Measurements from ENCODE around the gene KIFC3.
"Not testable (repeated sequence)": the region's sequence is repeated elsewhere in the genome, so short reads cannot be mapped to it uniquely, and the experiment has no call there.

The KIFC3 gene

DNA sequence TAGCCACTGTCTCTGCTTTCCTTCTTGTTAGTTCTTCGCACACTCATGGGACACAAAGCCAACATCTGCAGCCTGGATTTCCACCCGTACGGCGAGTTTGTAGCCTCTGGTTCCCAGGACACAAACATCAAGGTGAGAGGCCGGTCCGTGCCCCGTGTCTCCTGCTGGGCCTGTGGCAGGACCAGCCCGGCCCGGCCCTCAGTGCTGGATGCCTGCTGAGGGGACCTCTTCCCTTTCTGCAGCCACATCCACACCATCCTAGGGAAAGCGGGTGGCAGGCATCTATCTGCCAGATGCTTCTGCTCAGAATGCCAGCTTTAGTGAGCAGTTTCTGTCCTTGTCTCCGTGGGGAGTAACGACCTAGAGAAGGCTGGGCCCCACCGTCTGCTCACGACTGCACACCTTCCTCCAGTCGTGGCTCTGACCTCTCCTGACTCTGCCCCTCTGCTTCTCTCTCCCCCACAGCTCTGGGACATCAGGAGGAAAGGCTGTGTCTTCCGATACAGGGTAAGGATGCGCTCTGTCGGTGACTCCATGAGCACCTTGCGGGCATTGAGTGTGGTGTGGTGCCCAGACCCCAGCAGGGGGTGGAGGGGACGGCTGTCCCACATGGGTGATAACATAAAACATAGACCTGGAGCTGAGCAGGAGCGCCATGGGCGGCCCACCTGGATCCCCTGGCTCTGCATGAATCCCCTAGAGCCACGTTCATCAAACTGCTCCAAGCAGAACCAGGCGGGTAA lies 51.3 kb downstream of the KIFC3 start:
- no peak for DNase-seq

DNA sequence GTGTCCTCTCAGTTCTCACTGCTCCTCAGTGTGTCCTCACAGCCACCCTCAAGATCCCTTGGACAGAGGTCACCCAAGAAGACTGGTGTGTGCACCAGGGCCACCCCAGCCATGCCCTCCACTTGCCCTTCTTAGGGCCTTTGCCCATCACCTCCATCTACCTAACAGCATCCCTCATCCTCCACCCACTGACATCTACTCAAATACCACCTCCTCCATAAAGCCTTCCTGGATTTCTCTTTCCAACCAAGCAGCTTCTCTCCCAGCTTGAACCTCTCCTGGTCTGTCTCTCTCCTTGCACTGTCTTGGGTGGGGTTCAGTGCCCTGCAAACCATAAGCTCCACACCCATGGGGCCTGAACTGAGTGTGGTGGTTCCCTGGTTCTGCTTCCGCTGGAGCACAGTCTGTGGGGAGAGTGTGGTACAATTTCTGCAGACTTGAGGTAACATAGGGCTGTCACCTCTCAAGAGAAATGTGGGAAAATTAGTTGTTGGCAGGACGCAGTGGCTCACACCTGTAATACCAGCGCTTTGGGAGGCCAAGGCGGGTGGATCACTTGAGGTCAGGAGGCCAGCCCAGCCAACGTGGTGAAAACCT lies 52.3 kb downstream of the KIFC3 start:
- DNase-seq: no peak

DNA sequence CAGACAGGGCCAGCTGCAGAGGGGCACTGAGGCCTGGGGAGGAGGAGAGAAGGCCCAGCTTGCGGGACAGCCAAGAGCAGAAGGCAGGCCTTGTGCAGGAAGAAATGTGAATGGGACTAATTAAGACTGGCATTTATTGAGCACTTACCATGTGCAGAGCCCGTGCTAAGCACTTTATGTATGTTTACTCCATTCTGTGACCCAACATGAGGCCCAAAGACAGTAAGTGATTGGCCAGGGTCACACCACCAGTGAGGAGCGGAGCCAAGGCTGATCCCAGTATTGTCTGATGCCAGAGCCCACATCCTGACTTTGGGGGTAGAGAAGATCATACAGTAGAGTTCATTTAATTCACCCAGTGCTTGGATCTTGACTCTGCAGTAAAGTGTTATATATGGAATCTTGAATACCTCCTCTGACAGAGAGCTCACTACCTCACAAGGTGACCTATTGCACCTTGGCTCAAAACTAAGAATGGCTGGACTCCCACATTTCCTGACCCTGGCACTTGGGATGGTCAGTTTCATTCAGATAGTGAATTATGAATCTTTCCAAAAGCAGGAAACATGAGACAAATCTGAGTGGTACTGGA lies 53.1 kb downstream of the KIFC3 start:
- DNase-seq: no peak

DNA sequence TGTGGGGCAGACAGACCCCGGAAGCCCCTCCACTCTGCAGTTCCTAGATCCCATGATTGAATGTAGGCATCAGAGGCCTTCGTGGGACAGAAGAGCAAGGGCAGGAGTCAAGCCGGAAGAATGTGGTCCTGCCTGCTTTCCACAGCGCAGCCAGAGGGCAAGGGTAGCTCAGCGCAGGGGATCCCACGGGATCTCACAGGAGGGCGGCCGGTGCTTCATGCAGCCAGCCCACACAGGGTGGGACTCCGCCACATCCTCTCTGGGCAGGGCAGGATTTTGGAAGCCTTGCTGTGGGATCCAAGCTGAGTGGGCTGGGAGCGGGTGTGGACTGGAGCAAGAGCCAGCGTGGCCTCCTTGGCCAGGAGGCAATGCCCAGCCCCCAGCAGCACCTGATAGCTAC lies 53.7 kb downstream of the KIFC3 start:
- DNase-seq: no peak

DNA sequence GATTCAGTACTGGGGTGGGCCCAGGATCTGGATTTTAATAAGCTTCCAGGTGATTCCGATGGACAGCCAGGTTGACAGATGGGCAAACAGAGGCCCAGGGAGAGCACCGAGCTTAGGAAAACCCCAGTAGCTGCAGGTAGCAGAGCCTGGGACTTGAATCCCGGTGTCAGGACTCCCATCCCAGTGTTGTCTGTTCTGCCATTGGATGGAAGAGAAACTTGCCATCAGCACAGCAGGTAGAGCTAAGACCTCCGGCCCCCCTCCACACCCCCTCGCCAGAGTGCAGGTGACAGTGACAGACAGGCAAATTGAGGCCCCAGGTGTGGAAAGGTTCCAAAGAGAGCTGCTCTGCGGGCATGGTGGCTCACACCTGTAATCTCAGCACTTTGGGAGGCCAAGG lies 54.3 kb downstream of the KIFC3 start:
- DNase-seq: no peak

DNA sequence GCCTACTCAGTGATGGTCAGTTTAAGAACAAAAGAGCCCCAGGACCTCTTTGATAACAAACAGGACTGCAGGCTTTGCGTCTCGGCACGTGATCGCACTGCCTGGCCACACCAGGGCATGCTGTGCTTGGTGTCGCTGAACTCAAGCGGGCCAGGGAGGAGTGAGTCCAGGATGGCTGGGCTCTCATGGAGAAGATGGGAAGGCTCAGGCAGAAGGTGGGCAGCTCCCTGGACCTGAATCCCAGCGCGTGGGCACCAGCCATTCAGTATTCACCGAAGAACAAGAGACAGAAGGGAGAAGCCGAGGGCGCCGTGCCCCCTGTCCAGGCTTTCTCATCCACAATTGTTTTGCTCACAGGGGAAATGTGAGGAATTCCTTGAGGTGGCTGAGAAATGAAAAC lies 54.8 kb downstream of the KIFC3 start:
- no peak for DNase-seq

DNA sequence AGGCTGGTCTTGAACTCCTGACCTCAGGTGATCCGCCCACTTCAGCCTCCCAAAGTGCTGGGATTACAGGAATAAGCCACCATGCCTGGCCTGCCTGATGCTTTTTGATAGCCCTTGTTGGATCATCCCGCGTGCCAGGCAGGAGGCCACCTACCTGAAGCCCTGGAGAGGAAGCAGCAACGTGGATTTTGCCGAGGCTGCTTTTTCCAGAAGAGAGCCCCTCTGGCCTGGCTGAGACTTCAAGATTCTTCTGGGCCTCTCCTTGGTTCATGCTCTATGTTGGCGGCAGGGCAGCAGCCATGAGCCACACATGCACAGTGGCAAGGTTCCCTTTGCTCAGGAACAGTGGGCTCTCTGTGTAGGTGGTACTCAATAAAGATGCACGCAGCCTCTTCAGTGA lies 55.2 kb downstream of the KIFC3 start:
- DNase-seq: no peak

DNA sequence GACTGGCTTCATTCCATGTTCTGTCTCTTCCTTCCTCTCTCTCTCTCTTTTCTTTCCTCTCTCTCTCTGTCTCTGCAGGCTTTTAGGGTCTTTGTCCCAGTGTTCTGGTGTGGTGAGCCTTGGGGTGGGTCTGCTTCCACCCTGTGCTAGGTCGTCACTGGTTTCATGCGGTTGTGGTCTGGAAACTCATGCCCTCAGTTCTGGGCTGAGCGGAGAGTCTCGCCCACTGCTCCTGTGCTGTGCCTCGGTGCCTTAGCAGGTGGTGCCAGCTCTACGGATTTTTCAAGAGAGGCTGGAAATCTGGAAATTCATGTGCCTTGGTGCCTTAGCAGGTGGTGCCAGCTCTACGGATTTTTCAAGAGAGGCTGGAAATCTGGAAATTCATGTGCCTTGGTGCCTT lies 56.0 kb downstream of the KIFC3 start:
- DNase-seq: not testable (repeated sequence)

DNA sequence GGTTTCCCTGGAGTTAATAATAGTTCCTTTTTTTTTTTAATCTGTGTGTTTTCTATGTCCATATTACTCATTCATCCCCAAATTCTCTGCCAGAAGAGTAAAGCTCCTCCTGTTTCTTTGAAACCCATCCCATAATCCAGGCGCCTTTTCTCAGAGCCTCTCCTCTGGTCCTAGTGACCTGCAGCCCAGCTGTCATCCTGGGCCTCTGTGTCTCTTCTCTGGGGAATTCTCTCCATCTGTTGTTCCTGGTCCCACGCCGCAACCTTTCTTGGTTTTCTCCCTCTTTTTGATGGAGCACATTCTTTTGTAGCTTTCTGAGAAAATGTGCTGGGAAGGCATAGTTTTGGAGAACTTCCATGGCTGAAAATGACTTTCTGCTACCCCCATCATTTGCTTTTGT lies 56.5 kb downstream of the KIFC3 start:
- no peak for DNase-seq

DNA sequence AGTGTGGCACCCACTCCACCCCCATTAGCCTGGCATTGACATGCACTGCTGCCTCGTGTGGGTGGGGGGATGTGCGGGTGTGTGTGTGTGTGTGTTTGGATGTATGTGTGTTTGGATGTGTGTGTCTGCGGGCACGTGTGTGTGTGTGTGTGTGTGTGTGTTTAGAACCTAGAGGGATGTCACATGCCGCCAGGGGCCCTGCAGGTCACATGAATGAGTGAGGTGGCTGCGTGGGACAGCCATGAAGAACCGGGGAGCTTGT lies 57.7 kb downstream of the KIFC3 start:
- DNase-seq: no peak

DNA sequence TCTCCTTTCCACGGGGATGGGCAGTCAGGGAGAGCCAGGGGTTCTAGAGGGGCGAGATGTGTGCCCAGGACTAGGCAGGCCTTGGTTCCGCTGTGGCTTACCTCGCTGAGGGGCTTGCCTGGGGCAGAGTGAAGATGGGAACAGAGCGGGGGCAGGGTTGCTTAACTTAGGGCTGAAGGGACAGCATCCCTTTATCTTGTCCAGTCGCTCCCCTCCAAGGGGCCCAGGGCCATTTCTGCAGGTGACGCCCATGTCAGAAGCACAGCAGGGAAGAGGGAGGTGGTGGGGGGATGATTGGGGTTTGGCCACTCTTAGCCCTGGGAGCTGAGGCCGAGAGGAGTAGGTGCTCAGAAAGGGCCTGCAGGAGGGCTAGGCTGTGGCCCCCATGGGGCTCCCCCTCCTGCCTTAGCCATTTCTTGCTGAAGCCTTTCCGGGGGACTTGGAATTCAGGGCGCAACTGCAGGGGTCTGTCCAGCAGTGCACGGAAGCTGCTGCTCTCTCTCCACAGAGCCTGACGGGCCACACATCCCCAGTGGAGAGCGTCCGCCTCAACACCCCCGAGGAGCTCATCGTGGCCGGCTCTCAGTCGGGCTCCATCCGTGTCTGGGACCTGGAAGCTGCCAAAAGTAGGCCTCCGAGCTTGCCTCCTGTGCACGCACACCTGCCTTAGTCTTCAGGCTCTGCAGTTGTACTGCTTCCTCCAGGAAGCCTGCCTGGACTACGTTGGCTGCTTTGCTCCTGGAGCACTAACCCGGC lies 58.2 kb downstream of the KIFC3 start:
- DNase-seq: no peak

DNA sequence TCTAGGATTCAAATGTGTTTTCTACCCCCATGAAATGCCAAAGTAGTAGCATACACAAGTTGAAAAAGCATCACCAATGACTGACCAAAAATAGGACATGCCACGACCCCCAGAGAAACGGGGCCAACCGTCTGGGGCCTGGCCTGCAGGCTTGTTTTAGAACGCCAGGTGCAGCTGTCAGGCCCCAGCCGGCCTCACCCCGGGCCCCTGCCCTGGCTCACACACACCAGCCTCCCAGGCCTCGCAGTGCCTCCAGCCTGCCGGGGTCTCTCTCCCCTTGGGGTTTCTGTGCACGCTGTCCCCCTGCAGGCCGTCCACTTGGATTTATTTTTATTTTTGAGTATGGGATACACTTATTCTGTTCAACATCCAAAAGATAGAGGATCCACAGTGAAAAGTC lies 58.8 kb downstream of the KIFC3 start:
- DNase-seq: no peak

DNA sequence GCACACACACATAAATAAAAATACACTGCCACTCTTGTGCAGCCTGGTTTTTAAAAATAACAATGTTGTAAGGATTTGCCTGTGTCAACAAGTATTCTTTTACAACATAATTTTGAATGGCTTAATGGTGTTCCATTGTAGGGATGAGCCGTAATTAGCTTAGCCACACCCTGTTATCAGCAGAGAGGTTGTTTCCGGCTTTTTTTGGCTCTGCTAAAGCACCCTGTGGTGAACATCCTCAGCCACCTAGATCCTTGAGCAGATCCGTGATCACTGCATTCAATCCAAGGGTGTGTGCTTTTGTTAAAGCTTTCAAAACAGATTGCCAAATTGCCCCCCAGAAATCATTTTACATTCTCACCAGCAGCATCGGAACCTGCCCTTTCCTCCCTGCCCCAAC lies 59.7 kb downstream of the KIFC3 start:
- no peak for DNase-seq

DNA sequence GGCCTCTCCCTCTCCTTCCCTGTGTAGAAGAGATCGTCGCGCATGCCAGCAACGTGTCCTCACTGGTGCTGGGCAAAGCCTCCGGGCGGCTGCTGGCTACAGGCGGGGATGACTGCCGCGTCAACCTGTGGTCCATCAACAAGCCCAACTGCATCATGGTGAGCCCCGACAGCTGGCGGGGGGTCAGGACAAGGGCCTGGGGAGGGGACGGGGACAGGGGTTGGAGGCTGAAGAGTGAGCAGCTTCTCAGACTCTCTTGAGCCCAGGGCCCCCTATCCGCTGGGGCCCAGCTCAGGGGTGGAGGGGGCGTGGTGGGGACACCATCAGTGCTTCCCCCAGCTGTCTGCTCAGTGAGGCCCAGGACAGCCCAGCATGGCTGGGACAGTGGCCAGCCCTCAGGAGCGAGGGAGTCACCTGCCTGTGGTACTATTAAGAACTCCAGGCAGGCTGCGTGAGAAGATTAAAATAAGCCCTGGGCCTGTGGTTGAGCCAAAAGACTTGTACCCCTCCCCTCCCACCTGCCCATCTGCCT lies 60.6 kb downstream of the KIFC3 start:
- DNase-seq: no peak

DNA sequence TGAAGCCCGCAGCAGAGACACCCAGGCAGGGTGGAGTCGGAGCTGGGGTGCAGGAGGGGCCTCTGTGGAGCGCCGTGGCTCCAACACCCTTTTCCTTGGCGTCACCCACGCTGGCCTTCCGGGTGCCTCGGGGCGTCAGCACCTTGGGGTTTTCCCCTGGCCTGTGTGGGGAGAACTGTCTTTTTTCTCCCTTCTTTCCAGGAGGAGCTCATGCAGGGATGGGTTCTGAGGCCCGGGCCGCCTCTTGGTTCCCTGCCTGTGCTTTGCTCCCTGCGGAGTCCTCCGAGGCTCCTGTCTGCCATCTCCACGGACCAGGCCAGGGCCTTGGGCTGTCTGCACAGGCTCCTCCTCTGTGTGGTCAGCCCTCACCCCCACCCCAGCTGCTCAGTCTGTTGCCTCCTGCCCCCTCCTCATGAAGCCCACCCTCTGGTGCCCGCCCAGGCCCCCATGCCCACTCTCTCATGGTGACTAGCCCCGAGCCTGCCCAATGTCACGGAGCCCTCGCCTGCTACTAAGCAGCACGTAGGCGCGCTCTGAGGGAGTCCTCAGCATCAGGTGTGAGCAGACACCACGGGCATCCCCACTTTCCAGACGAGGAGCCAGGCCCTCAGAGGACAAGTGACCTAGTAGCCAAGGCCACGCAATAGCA lies 61.7 kb downstream of the KIFC3 start:
- no peak for DNase-seq

DNA sequence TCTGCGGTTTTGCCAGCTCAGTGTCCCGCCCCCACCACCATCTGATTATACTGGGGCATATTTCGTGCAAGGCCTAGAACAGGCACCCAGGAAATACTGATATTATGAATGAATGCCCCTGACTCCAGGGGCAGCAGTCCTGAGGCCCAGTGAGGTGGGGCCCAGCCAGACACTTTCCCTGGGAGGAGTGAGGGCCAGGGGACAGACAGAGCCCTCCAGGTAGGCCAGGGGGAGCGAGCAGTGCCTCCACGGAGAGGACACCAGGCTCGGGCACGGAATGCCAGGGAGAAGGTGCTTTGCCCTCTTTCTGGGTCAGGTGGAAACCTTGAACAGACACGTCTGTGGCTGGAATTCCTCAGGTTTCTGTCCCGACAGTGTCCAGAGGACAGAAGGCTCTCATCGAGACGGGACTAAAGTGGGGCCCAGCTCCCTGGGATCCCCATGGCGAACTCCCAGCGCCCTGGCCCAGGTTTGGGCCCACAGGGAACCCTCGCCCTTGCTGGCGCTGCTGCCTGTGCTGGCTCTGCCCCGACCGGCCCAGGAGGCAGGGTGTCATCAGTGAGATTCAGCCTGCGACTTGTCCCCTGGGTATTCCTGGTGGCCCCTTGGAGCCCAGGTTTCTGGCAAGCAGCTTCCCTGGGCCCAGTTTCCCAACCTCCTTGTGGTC lies 62.4 kb downstream of the KIFC3 start:
- no peak for DNase-seq

DNA sequence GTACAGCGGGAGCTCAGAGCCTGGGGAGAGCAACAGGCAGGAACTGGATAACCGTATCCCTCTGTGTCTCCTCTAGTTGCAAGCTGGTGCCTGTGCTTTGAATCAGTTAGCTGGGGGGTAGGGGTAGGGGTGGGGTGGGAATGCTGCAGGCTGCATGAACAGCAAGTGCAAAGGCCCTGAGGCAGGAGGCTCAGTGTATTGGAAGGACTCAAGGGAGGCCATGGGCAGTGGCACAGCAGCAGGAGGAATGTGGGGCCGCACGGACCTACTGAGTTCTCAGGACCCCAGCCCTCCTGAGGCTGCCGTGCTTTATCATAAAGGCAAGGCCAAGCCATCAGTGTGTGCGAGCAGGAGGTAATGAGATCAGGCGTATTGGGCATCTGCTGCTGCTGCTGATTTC lies 63.4 kb downstream of the KIFC3 start:
- DNase-seq: no peak

DNA sequence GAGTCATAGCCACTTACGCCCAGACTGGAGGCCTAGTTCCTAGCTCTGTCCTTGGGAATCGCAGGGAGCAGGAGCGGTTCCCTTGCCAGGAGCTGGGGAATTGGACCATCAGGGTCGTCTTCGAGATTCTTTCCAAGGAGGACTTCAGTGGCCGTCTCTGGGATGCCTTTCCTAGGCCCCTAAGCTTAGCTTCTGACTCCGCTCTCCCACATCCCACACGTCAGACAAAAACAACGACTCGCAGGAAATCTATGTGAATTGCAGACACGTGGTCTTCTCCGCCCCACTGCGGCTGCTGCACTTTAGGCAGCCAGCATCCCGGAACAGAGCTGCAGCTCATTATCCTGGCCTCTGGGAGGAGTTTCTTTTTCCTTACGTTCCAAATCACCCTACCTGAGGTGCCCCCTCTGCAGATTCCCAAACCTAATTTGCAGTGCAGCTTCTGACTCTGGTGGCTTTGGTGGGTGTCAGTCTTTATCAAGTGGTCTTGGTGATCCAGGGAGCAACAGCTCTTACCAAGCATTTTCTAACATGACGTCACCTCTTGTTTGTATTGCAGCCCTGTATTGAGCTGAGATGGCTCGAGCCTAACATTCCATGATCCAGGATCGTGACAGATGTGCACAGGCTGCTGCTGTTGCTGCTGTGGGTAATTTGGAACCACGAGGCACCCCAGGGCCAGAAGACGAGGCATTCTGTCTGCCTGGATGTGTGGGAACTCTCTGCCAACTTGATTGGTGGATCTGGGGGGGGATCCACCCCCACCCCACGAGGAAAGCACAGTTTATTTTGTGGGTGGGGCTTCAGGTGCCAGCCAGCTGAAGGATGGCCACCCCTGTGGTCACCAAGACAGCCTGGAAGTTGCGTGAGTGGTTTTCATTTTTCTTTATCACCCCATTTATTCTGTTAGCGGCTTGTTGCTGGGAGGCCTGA lies 65.6 kb downstream of the KIFC3 start:
- DNase-seq: peak; percentile 72

DNA sequence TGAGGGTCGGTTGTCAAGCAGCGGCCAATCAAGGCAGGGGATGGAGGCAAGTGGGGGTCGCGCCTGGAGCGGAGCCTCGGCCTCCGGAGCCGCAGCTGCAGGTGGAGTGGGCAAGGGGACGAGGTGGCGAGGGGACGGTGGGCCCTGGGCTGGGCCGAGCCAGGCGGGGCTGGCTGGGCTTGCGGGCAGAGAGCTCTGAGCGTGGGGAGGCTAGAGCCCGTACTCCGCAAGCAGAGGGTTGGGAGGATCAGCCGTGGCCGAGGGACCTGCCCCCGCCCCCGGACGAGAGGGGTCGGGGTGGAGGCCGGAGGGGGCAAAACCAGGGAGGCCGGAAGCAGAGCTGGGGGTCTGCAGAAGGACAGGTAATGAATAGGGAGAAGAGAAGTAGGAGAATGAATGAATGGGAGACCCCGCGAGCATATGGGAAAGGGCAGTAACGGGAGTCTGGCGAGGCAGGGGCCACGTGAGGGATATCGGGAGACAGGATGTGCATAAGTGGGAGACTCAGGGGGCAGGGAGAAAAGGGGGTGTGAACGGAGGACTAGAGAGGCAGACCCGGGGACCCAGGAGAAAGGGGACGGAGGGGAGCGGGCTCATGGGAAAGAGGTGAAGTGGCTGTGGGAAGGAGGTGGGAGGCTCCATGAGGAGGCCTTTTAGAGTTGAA lies 66.4 kb downstream of the KIFC3 start, which contains the start of gene KATNB1:
KATNB1 (plus strand) TSS at position 16 of the 664 bp plus-strand sequence. CDS start 1,474 bp downstream, outside the sequence.
- DNase-seq: no peak

DNA sequence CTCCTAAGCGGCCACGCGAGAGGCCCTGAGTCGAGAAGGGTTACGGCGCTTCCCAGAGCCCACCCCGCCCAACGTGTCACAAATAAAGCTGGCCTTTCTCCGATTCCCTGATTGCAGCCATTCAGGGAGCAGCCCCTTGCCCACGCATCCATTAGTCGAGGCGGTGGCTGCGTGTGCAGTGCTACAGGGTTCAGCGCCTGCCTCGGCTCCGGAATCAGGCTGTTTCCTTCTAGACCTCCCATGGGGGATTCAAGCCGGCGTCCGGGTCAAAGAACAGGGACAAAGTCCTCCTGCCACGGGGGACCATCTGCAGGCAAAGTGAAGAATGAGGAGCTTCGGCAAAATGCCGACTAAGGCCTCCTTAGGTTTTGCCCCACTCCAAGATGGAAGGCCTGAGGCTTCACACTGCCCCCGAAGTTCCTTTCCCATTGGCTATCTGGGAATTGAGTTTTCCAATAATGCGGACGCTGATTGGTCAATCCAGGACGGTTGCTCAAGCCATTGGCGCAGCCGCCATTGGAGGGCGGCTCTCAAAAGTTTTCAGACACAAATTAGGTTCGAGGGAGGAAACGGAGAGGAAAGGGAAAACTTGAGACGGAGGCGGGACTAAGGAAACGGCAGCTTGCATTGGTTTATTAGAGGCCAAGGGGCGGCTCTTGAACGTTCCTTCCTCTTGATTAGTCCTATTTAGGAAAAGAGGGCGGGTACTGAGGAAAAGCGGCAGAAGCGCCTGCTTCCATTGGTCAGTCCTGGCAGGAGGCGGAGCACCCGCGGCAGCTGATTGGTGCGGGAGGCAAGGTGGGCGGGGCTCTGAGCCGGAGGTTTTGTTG lies 67.2 kb downstream of the KIFC3 start:
- peak; percentile 100 for DNase-seq
